ENCODE data around the gene ZNF436.
A peak's percentile ranks its signal among the peaks of the same experiment; 100 is the strongest.

The ZNF436 gene

DNA sequence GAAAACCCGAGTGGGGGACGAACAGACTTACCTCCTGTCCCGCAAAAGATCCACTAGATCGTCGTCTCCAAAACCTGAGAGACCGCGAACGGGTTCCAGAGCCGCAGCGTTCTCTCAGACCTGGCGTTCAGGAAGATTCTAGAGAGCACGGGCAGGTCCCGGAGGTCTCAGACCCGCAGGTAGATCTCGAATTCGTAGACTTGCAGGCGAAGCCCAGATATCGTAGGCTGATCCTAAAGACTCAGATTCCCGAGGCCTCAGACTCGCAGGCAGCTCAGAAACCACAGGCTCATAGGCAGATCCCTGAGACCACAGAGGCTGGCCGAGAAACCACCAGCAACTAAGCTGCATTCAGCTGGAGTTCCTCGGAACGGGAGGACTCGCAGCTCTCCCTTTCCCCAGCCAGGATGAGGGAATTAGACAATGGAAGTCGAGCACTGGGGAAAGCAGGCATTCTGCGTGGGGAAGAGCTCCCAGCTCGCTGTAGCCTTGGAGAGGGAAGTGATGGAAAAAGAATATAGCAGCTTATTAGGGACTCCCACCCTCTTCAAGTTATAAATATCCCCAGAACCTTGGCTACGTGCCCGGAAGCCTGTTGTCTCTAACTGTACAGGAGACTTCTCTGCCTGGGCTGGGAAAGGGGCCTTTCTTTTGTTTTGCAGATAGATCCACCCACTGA lies at the start of gene ZNF436:
ZNF436 (minus strand) TSS at position 502 of the 679 bp plus-strand sequence. CDS start 1,831 bp downstream, outside the sequence.
- Histone ChIP-seq H3K9me3 (ENCODE audit: insufficient read depth, low read depth, low read length) (peaks cover 4% of the 10 kb centered on the region), H3K9ac (ENCODE audit: low read depth, low read length) (peak within 1 kb of the TSS; percentile 88), H3K27me3 (ENCODE audit: insufficient read depth, low read length) (peaks cover 86% of the 10 kb centered on the region), H3K4me3 (ENCODE audit: low read length) (peak within 1 kb of the TSS; percentile 99), H3K36me3 (ENCODE audit: insufficient read depth, low read depth, low read length) (no peaks in the 10 kb centered on the region), H3K4me1 (ENCODE audit: insufficient read depth, low read length) (peaks cover 25% of the 10 kb centered on the region), H3K27ac (ENCODE audit: low read length) (peak within 1 kb of the TSS; percentile 89)

DNA sequence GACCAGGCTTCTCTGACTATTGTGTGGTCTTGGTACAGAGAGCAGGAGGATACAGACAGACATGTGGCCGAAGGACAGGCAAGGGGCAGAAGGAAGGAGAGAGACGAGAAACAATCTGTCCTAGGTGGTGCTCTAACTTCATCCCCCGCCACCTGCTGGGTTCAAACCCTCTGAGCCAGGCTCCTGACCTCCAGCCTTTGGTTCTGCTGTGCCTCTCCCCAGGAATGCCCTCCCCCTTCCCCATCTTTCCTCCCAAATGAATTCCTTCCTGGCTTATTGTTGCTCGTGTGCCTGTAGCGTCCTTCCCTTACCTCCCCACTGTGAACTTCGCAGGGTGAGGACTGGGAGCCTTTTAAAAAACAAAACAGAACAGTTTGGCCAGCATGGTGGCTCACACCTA lies 49.5 kb upstream of the ZNF436 start:
- H3K4me1 ChIP-seq (ENCODE audit: insufficient read depth, low read length), result no peaks in the 10 kb centered on the region
- H3K9me3 ChIP-seq (ENCODE audit: insufficient read depth, low read depth, low read length), result no peaks in the 10 kb centered on the region
- H3K27me3 ChIP-seq (ENCODE audit: insufficient read depth, low read length), result peaks cover 100% of the 10 kb centered on the region
- H3K9ac ChIP-seq (ENCODE audit: low read depth, low read length), result no peak overlapping the region
- no peak overlapping the region for H3K27ac ChIP-seq (ENCODE audit: low read length)
- no peaks in the 10 kb centered on the region for H3K36me3 ChIP-seq (ENCODE audit: insufficient read depth, low read depth, low read length)
- no peak overlapping the region for H3K4me3 ChIP-seq (ENCODE audit: low read length)

DNA sequence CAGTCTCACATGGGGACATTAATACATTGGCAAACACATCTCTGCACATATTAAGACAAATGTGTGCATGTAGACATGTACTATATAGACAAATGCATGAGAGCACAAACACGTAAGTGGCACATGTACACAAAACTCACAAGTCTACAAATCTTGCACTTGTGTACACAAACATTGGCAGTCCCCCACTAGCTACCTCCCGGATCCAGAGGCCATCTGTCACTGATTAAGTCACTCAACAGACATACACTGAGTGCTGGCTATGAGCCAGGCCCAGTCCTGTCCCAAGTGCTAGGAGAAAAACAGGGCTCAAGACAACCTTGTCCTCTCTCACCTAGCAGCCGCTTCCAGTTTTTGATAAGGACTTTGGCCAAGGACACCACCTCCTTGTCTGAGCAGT lies 47.9 kb upstream of the ZNF436 start:
- Histone ChIP-seq H3K27ac (ENCODE audit: low read length) (no peak overlapping the region), H3K9me3 (ENCODE audit: insufficient read depth, low read depth, low read length) (no peaks in the 10 kb centered on the region), H3K4me1 (ENCODE audit: insufficient read depth, low read length) (no peaks in the 10 kb centered on the region), H3K4me3 (ENCODE audit: low read length) (no peak overlapping the region), H3K27me3 (ENCODE audit: insufficient read depth, low read length) (peaks cover 92% of the 10 kb centered on the region), H3K9ac (ENCODE audit: low read depth, low read length) (no peak overlapping the region), H3K36me3 (ENCODE audit: insufficient read depth, low read depth, low read length) (no peaks in the 10 kb centered on the region)

DNA sequence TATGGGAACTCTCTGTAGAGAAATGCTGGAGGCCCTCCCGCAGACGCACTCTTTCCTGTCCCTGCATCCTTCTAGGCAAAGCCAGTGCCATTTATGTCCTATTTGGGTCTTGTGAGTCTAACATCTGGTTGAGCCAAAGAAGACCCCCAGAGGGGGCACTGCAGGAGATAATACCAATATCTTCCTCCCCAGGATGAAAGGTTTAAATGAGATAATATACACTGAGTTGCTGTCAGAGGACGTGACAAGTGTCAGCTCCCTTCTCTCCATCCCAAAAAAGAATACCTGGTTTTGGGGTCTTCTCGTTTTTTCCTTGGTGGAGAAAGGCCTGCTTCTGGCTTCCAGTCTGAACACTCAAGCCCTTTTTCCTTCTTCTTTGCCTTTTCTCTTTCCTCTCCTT lies 47.3 kb upstream of the ZNF436 start:
- Histone ChIP-seq H3K27ac (ENCODE audit: low read length) (no peak overlapping the region), H3K9ac (ENCODE audit: low read depth, low read length) (no peak overlapping the region), H3K27me3 (ENCODE audit: insufficient read depth, low read length) (peaks cover 88% of the 10 kb centered on the region), H3K4me3 (ENCODE audit: low read length) (no peak overlapping the region), H3K9me3 (ENCODE audit: insufficient read depth, low read depth, low read length) (no peaks in the 10 kb centered on the region), H3K36me3 (ENCODE audit: insufficient read depth, low read depth, low read length) (no peaks in the 10 kb centered on the region), H3K4me1 (ENCODE audit: insufficient read depth, low read length) (no peaks in the 10 kb centered on the region)

DNA sequence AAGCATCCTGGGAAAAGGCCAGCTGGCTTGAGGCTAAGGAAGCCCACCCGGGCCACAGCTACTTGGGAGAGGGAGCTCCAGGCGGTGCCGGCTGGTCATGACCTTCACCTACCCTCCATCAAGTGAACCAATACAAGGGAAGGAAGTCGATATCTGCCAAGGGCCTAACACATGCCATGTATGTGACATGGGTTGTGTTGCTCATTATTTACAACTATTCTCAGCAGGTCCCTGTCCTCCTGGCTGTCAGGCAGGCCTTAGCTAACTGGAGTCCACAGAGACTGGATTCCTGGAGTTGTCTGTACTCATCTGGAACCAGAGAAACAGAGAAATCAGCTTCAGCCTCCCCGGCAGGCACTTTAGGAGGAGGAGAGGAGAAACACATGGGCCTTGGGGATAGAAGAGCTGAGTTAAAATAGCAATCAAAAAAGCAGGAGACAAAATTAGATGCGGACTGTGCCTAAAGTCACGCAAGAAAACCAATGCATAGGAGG lies 39.2 kb upstream of the ZNF436 start:
- Histone ChIP-seq H3K36me3 (ENCODE audit: insufficient read depth, low read depth, low read length) (no peaks in the 10 kb centered on the region), H3K27me3 (ENCODE audit: insufficient read depth, low read length) (peaks cover 87% of the 10 kb centered on the region), H3K27ac (ENCODE audit: low read length) (no peak overlapping the region), H3K9me3 (ENCODE audit: insufficient read depth, low read depth, low read length) (no peaks in the 10 kb centered on the region), H3K9ac (ENCODE audit: low read depth, low read length) (no peak overlapping the region), H3K4me1 (ENCODE audit: insufficient read depth, low read length) (0 out of 2 replicates have a peak, but pooled peaks cover 3% of the 10 kb centered on the region), H3K4me3 (ENCODE audit: low read length) (no peak overlapping the region)

DNA sequence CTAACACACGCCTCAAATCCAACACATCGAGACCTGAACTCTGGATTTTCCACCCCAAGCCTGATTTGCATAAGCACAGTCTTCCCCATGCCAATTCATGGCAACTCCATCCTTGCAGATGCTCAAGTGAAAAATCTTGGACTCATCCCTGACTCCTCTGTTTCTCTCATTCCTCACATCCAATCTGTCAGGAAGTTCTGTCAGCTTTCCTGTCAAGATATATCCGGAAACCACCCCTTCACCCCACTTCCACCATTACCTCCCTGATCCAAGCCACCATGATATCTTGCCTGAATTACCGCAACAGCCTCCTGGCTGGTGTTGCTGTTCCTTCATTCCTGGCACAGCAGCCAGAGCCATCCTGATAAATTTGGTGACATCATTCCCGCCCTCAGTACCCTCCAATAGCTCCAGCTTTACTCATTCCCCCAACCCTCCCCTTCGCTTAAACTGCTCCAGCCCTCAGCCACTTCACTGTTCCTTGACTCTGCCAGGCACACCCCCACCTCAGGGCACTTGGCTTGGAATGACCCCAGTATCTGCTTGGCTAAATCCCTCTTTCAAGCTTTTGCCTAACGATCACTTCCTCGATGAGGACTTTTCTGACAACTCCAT lies 37.5 kb upstream of the ZNF436 start:
- peaks cover 6% of the 10 kb centered on the region; the same call in 1 of the 2 replicates for H3K4me1 ChIP-seq (ENCODE audit: insufficient read depth, low read length)
- H3K27me3 ChIP-seq (ENCODE audit: insufficient read depth, low read length), result peaks cover 97% of the 10 kb centered on the region
- H3K27ac ChIP-seq (ENCODE audit: low read length), result no peak overlapping the region
- no peaks in the 10 kb centered on the region for H3K9me3 ChIP-seq (ENCODE audit: insufficient read depth, low read depth, low read length)
- H3K9ac ChIP-seq (ENCODE audit: low read depth, low read length), result no peak overlapping the region
- H3K4me3 ChIP-seq (ENCODE audit: low read length), result no peak overlapping the region
- no peaks in the 10 kb centered on the region for H3K36me3 ChIP-seq (ENCODE audit: insufficient read depth, low read depth, low read length)

DNA sequence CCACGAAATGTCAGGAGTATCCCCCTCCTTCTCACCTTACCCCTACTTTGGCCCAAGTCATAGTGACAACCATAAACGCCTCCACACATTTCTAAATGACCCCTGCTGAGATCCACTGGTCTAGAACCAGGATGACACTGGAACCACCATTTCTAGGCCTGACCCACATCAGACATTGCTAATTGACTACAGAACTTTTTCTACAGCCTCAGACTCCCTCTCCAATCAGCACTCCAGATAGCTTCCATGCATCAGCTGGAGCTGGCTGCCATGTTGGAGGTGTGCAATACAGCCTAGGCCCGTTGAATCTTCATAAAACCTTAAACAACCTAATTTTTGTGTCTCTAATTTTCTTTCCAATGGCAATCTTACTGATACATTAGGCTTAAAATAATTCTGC lies 36.3 kb upstream of the ZNF436 start:
- Histone ChIP-seq H3K27ac (ENCODE audit: low read length) (no peak overlapping the region), H3K4me3 (ENCODE audit: low read length) (no peak overlapping the region), H3K9me3 (ENCODE audit: insufficient read depth, low read depth, low read length) (no peaks in the 10 kb centered on the region), H3K36me3 (ENCODE audit: insufficient read depth, low read depth, low read length) (no peaks in the 10 kb centered on the region), H3K27me3 (ENCODE audit: insufficient read depth, low read length) (peaks cover 98% of the 10 kb centered on the region), H3K4me1 (ENCODE audit: insufficient read depth, low read length) (peaks cover 4% of the 10 kb centered on the region; the same call in 1 of the 2 replicates), H3K9ac (ENCODE audit: low read depth, low read length) (no peak overlapping the region)

DNA sequence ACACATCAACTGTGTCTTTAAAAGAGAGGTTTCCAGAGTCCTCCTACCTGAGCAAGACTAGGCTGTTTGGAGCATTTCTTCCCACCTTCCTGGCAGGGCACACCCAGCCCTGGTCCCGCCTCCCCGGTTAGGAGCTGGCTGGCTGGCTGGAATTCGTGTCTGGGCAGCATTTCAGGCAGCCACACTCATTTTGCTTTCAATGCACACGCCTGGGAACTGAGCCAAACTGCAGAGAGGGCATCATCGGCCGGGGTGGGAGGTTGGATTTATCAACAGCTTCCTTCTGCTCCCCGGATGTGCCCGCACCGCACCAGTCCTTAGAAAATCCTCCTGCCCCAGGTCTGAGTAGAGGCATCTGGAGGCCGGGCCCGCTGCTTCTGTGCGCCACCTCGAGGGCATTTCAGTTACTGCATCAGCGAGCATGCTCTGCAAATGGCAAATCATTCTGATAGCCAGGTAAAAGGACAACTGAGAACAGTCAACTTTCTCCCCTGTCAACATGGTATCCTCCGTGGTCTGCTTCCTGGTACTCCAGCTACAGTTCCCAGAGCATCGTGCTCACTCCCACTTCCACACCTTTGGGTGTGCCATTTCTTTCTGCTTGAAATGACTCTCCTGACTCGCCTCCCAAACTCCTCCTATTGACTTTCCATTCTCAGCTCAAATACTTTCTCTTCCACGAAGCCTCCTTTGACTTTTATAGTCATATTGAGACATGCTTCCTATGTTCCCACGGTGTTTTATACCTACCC lies 34.3 kb upstream of the ZNF436 start:
- H3K9me3 ChIP-seq (ENCODE audit: insufficient read depth, low read depth, low read length), result no peaks in the 10 kb centered on the region
- no peak overlapping the region for H3K27ac ChIP-seq (ENCODE audit: low read length)

GRCh38 chr1:23403355-23403734 lies 33.7 kb upstream of the ZNF436 start:
- H3K27ac ChIP-seq (ENCODE audit: low read length), result no peak overlapping the region
- no peaks in the 10 kb centered on the region for H3K9me3 ChIP-seq (ENCODE audit: insufficient read depth, low read depth, low read length)
- peak overlapping the region; percentile 48; the same call in 1 of the 2 replicates for H3K4me3 ChIP-seq (ENCODE audit: low read length)
- no peak overlapping the region for H3K9ac ChIP-seq (ENCODE audit: low read depth, low read length)
- H3K4me1 ChIP-seq (ENCODE audit: insufficient read depth, low read length), result peaks cover 4% of the 10 kb centered on the region; the same call in 1 of the 2 replicates
- H3K36me3 ChIP-seq (ENCODE audit: insufficient read depth, low read depth, low read length), result no peaks in the 10 kb centered on the region
- peaks cover 98% of the 10 kb centered on the region for H3K27me3 ChIP-seq (ENCODE audit: insufficient read depth, low read length)

More for the DNA sequence above, 34.3 kb upstream of the ZNF436 start:
- no peaks in the 10 kb centered on the region for H3K36me3 ChIP-seq (ENCODE audit: insufficient read depth, low read depth, low read length)
- H3K4me1 ChIP-seq (ENCODE audit: insufficient read depth, low read length), result peaks cover 4% of the 10 kb centered on the region; the same call in 1 of the 2 replicates
- H3K9ac ChIP-seq (ENCODE audit: low read depth, low read length), result no peak overlapping the region
- peaks cover 98% of the 10 kb centered on the region for H3K27me3 ChIP-seq (ENCODE audit: insufficient read depth, low read length)
- peak overlapping the region; percentile 48; the same call in 1 of the 2 replicates for H3K4me3 ChIP-seq (ENCODE audit: low read length)

- peaks cover 4% of the 10 kb centered on the region; the same call in 1 of the 2 replicates for H3K4me1 ChIP-seq (ENCODE audit: insufficient read depth, low read length)
- H3K4me3 ChIP-seq (ENCODE audit: low read length), result no peak overlapping the region
- H3K27ac ChIP-seq (ENCODE audit: low read length), result no peak overlapping the region
- no peak overlapping the region for H3K9ac ChIP-seq (ENCODE audit: low read depth, low read length)
- H3K9me3 ChIP-seq (ENCODE audit: insufficient read depth, low read depth, low read length), result no peaks in the 10 kb centered on the region
- peaks cover 98% of the 10 kb centered on the region for H3K27me3 ChIP-seq (ENCODE audit: insufficient read depth, low read length)
- H3K36me3 ChIP-seq (ENCODE audit: insufficient read depth, low read depth, low read length), result no peaks in the 10 kb centered on the region
Observed at GRCh38 chr1:23403038-23403336, 33.4 kb upstream of the ZNF436 start.

DNA sequence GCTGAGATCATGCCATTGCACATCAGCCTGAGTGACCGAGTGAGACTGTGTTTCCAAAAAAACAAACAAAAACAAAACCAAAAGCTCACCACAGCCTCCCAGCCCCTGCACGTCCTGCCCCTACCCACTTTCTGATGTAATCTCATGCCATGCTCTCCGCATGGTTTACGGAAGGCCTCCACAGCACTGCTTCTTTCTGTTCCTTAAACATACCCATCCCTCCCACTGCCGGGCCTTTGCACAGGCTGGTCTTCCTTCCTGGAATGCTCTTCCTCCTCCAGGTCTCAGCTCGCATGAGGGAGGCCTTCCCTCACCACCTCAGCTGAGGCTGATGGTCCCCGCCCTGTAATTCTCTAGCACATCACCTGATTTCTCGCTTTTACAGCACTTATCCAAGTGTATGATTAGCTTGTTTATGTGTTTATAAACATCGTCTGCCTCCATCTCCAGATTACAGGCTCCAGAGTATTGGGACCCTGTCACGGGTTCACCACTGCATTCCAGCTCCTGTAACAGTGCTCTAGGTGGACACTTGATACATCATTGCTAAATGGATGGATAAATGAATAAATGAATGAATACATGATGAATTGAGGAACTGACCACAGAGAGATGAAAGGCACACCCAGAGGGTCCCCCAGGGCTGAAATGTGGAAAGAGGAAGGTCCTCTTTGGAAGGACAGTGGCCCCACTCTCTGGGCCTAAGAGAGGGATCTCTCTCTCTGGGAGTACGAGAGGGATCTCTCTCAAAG lies 32.8 kb upstream of the ZNF436 start:
- no peak overlapping the region for H3K27ac ChIP-seq (ENCODE audit: low read length)

More for the DNA sequence above, 32.8 kb upstream of the ZNF436 start:
- Histone ChIP-seq H3K4me1 (ENCODE audit: insufficient read depth, low read length) (peaks cover 4% of the 10 kb centered on the region; the same call in 1 of the 2 replicates), H3K9ac (ENCODE audit: low read depth, low read length) (no peak overlapping the region), H3K4me3 (ENCODE audit: low read length) (no peak overlapping the region), H3K9me3 (ENCODE audit: insufficient read depth, low read depth, low read length) (no peaks in the 10 kb centered on the region), H3K36me3 (ENCODE audit: insufficient read depth, low read depth, low read length) (no peaks in the 10 kb centered on the region), H3K27me3 (ENCODE audit: insufficient read depth, low read length) (peaks cover 99% of the 10 kb centered on the region)

Measured in iPS-20b (cell line).